ENCODE results near the gene ARHGEF28. TPM values are rescaled to one million over a fixed set of nuclear protein-coding genes. Genes with fewer than 3 reads are reported as not detected.

Gene ARHGEF28
- total and polyA plus RNA-seq, 8 donors: 13.9 to 156 (median 55.7) TPM

DNA sequence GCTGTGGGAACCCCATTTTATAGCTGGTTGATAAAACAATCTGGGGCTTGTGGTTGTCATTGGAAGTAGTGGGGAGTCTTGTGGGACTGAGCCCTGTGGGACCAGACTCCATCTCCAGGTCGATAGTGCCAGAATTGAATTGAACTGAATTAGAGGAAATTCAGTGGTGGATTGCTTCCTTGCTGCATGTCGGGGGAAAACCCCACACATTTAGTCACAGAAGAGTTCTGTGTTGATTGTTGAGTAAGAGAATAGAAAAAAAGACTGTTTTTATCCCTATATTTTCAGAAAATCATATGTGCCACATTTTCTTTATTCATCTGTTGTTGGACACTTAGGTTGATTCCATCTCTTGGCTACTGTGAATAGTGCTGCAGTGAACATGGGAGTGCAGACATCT is 209.7 kb downstream of the ARHGEF28 start:
- H3K9me3 ChIP-seq: no peaks in the 10 kb centered on the region
- H3K4me3 ChIP-seq: no peak overlapping the region
- no peak for DNase-seq
- 46 to 86% (median 71%) methylated on average over 2 of the region's 2 CpGs for WGBS, 5 donors
- TF ChIP-seq POLR2A (IDR thresholded peaks at IDR 0.05) (no peak), POLR2AphosphoS5 (IDR thresholded peaks at IDR 0.05) (no peak), EP300 (IDR thresholded peaks at IDR 0.05) (no peak)
- TF ChIP-seq, protein P1, sequence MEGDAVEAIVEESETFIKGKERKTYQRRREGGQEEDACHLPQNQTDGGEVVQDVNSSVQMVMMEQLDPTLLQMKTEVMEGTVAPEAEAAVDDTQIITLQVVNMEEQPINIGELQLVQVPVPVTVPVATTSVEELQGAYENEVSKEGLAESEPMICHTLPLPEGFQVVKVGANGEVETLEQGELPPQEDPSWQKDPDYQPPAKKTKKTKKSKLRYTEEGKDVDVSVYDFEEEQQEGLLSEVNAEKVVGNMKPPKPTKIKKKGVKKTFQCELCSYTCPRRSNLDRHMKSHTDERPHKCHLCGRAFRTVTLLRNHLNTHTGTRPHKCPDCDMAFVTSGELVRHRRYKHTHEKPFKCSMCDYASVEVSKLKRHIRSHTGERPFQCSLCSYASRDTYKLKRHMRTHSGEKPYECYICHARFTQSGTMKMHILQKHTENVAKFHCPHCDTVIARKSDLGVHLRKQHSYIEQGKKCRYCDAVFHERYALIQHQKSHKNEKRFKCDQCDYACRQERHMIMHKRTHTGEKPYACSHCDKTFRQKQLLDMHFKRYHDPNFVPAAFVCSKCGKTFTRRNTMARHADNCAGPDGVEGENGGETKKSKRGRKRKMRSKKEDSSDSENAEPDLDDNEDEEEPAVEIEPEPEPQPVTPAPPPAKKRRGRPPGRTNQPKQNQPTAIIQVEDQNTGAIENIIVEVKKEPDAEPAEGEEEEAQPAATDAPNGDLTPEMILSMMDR (IDR thresholded peaks at IDR 0.05): no peak
- no peaks in the 10 kb centered on the region for H3K4me1 ChIP-seq
- intact Hi-C loops (cut with DNase I; ENCODE audit: low total_unique reads): no loop called here
- no peaks in the 10 kb centered on the region for H3K27me3 ChIP-seq
- H3K27ac ChIP-seq: no peak overlapping the region
- H3K36me3 ChIP-seq: peaks cover 0 to 25% (median 16%) of the 10 kb centered on the region in 4 donors

DNA sequence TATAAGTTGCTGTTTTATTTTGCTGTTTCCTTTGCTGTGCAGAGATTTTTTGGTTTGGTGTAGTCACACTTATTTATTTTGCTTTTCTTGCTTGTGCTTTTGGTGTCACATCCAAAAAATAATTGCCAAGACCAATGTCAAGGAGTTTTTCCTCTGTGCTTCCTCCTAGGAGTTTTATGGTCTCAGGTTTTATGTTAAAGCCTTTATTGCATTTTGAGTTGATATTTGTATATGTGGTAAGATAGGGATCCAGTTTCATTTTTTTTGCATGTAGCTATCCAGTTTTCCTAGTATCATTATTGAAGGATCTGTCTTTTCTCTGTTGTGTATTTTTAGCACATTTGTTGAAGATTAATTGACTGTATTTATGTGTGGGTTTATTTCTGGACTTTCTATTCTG is 210.6 kb downstream of the ARHGEF28 start:
- TF ChIP-seq POLR2AphosphoS5 (IDR thresholded peaks at IDR 0.05): no peak
- TF ChIP-seq POLR2A (IDR thresholded peaks at IDR 0.05): no peak
- TF ChIP-seq, protein P1 (IDR thresholded peaks at IDR 0.05): no peak
- no peak for TF ChIP-seq EP300 (IDR thresholded peaks at IDR 0.05)
- intact Hi-C loops (cut with DNase I; ENCODE audit: low total_unique reads): no loop called here
- no peaks in the 10 kb centered on the region for H3K27me3 ChIP-seq
- no peaks in the 10 kb centered on the region for H3K4me1 ChIP-seq
- H3K4me3 ChIP-seq: no peak overlapping the region
- peaks cover 0 to 33% (median 23%) of the 10 kb centered on the region in 4 donors for H3K36me3 ChIP-seq
- H3K27ac ChIP-seq: no peak overlapping the region
- DNase-seq: no peak
- no peaks in the 10 kb centered on the region for H3K9me3 ChIP-seq

DNA sequence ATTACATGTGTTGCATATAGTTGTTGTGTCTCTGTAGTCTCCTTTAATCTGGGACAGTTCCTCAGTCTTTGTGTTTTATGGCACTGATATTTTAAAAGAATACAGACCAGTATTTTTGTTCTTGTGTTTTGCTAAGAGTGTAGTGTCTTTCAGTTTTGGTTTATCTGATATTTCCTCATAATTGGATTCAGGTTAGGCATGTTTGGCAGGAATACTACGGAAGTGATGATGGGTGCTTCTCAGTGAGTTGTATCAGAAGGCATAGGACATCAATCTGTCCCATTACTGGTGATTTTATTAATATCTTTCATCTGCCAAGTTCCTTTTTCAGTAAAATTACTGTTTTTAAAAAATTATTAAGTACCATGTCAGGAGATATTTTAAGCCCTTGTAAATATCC is 212.9 kb downstream of the ARHGEF28 start:
- intact Hi-C loops (cut with DNase I; ENCODE audit: low total_unique reads): no loop called here
- Histone ChIP-seq H3K4me3 (no peak overlapping the region), H3K9me3 (no peaks in the 10 kb centered on the region), H3K4me1 (no peaks in the 10 kb centered on the region), H3K27me3 (no peaks in the 10 kb centered on the region), H3K27ac (no peak overlapping the region), H3K36me3 (peaks cover 0 to 29% (median 20%) of the 10 kb centered on the region in 4 donors)
- DNase-seq: no peak
- 71 to 86% (median 78%) methylated on average over 1 of the region's 1 CpG for WGBS, 5 donors
- TF ChIP-seq POLR2AphosphoS5 (IDR thresholded peaks at IDR 0.05) (no peak), EP300 (IDR thresholded peaks at IDR 0.05) (no peak), POLR2A (IDR thresholded peaks at IDR 0.05) (no peak)
- TF ChIP-seq, protein P1 (IDR thresholded peaks at IDR 0.05): no peak

DNA sequence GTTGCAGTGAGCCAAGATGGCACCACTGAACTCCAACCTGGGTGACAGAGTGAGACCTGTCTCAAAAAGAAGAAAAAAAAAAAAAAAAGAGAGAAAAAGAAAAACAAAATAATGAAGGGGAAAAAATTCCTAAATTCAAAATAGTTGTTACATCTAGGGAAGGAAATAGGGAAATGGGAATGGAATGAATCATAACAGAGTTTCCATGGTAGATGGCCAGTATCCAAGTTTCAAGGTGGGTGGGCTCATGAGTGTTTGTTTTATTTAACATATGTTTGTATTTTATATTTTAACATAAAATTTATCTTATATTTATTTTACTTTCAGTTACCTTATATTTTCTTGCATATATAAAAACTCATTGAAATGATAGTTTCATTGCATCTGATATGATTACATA is 215.6 kb downstream of the ARHGEF28 start:
- Histone ChIP-seq H3K36me3 (peaks cover 0 to 29% (median 20%) of the 10 kb centered on the region in 4 donors), H3K27me3 (no peaks in the 10 kb centered on the region), H3K4me3 (no peak overlapping the region), H3K4me1 (no peaks in the 10 kb centered on the region), H3K9me3 (no peaks in the 10 kb centered on the region), H3K27ac (no peak overlapping the region)
- intact Hi-C loops (cut with DNase I; ENCODE audit: low total_unique reads): no loop called here
- DNase-seq: no peak
- no peak for TF ChIP-seq EP300 (IDR thresholded peaks at IDR 0.05)
- TF ChIP-seq POLR2A (IDR thresholded peaks at IDR 0.05): no peak
- TF ChIP-seq, protein P1 (IDR thresholded peaks at IDR 0.05): no peak
- TF ChIP-seq POLR2AphosphoS5 (IDR thresholded peaks at IDR 0.05): no peak
